ENCODE measurements around the gene RAB4B.

Gene RAB4B

GRCh38 chr19:40801426-40802299 lies 23.6 kb downstream of the RAB4B start:
- TF ChIP-seq CTCF (IDR thresholded peaks at IDR 0.05; ENCODE audit: low read length, missing control alignments), result no peak
- no peak for DNase-seq (ENCODE audit: low read depth)
- H3K4me3 ChIP-seq (replicated peaks; ENCODE audit: low read depth, low read length), result peak overlapping the region; percentile 86

- H3K4me3 ChIP-seq (replicated peaks; ENCODE audit: low read depth, low read length), result peak overlapping the region; percentile 53
- no peak for TF ChIP-seq CTCF (IDR thresholded peaks at IDR 0.05; ENCODE audit: low read length, missing control alignments)
- DNase-seq (ENCODE audit: low read depth), result peak; percentile 35
Measured at GRCh38 chr19:40802300-40803169, 24.5 kb downstream of the RAB4B start.

- H3K4me3 ChIP-seq (replicated peaks; ENCODE audit: low read depth, low read length), result peak overlapping the region; percentile 53
- no peak for TF ChIP-seq CTCF (IDR thresholded peaks at IDR 0.05; ENCODE audit: low read length, missing control alignments)
- no peak for DNase-seq (ENCODE audit: low read depth)
Measured at GRCh38 chr19:40803170-40803856, 25.3 kb downstream of the RAB4B start.

GRCh38 chr19:40803857-40804782 lies 26.1 kb downstream of the RAB4B start:
- H3K4me3 ChIP-seq (replicated peaks; ENCODE audit: low read depth, low read length), result peak overlapping the region; percentile 53
- DNase-seq (ENCODE audit: low read depth), result no peak
- no peak for TF ChIP-seq CTCF (IDR thresholded peaks at IDR 0.05; ENCODE audit: low read length, missing control alignments)

- DNase-seq (ENCODE audit: low read depth), result no peak
- no peak overlapping the region for H3K4me3 ChIP-seq (replicated peaks; ENCODE audit: low read depth, low read length)
- peak; percentile 11 for TF ChIP-seq CTCF (IDR thresholded peaks at IDR 0.05; ENCODE audit: low read length, missing control alignments)
Measured at GRCh38 chr19:40804783-40805242, 26.8 kb downstream of the RAB4B start.
